Measurements from ENCODE around the gene C11orf42. TPM values are rescaled to one million over a fixed set of nuclear protein-coding genes. Genes with fewer than 3 reads are reported as not detected.

C11orf42 gene
- total RNA-seq, 1 donor from 2014 or later, result not detected

DNA sequence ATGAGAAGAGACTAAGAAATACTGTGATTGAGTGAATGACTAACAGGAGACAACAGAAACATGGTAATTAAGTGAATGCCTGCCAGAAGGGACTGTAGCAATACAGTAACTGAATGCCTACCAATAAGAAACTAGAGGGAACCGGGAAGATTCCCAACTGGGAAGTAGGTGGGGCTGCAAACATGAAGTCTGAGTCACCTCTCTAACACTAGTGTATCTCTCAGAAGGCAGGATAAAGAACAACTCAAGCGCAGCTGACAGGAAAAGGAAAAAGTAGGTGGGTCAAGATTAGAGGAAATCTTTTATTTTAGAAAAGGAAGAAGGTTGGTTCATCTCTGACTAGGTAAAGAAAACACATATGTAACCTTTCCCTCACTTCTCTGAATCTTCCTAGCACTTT, 14.0 kb downstream of the C11orf42 start:
- H3K27ac Mint-ChIP-seq (ENCODE audit: unreplicated experiment), result no peak overlapping the region
- TF ChIP-seq, protein P1, sequence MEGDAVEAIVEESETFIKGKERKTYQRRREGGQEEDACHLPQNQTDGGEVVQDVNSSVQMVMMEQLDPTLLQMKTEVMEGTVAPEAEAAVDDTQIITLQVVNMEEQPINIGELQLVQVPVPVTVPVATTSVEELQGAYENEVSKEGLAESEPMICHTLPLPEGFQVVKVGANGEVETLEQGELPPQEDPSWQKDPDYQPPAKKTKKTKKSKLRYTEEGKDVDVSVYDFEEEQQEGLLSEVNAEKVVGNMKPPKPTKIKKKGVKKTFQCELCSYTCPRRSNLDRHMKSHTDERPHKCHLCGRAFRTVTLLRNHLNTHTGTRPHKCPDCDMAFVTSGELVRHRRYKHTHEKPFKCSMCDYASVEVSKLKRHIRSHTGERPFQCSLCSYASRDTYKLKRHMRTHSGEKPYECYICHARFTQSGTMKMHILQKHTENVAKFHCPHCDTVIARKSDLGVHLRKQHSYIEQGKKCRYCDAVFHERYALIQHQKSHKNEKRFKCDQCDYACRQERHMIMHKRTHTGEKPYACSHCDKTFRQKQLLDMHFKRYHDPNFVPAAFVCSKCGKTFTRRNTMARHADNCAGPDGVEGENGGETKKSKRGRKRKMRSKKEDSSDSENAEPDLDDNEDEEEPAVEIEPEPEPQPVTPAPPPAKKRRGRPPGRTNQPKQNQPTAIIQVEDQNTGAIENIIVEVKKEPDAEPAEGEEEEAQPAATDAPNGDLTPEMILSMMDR (conservative IDR thresholded peaks at IDR 0.05), result no peak

DNA sequence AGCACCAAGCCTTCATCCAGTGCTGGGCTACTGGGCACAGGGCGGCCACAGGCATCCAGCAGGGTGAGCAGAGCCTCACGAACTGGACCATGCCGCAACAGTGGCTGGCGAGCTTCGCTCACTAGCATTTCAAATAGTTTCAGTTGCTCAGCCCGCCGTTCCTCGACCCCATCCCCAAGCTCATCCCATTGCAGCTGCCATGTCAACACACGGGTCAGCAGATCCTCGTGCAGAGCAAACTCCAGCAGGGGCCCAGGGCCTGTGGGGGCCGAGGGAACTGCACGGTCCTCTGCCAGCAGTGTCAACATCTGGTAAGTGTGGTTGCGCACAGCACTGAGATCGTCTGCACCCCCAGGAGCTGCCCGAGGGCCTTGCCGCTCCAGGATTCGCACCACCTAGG, 18.5 kb downstream of the C11orf42 start:
- Mint-ChIP-seq H3K4me1 (no peaks in the 10 kb centered on the region), H3K9me3 (no peaks in the 10 kb centered on the region), H3K4me3 (no peak overlapping the region), H3K36me3 (ENCODE audit: low read depth) (peaks cover 2% of the 10 kb centered on the region), H3K27ac (ENCODE audit: unreplicated experiment) (no peak overlapping the region), H3K27me3 (ENCODE audit: low read depth) (no peaks in the 10 kb centered on the region)
- DNase-seq (ENCODE audit: low read depth, low spot score), result no peak
- TF ChIP-seq, protein P1 (conservative IDR thresholded peaks at IDR 0.05), result no peak

More for the DNA sequence above, 14.0 kb downstream of the C11orf42 start:
- no peak overlapping the region for H3K4me3 Mint-ChIP-seq
- no peak for DNase-seq (ENCODE audit: low read depth, low spot score)
- peaks cover 3% of the 10 kb centered on the region for H3K36me3 Mint-ChIP-seq (ENCODE audit: low read depth)
- no peaks in the 10 kb centered on the region for H3K4me1 Mint-ChIP-seq
- H3K27me3 Mint-ChIP-seq (ENCODE audit: low read depth), result no peaks in the 10 kb centered on the region
- no peaks in the 10 kb centered on the region for H3K9me3 Mint-ChIP-seq

DNA sequence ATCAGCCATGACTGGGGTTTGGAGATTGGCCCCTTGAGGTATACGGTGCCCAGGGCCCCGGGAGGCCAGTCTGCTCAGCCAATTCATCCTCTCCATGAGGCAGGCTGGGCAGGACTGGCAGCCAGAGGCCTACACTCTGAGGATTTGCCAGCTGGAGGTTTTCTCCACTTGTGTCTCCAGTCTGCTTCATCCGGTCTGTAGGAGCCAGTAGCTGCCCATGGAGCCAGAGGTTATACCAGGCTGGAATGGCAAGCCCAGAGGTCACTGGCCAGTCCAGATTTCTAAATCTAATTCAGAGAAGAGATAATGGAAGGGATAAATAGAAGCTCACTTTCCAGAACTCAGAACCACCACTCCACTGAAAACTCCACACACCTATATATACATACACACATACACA, 19.1 kb downstream of the C11orf42 start:
- no peak overlapping the region for H3K4me3 Mint-ChIP-seq
- TF ChIP-seq, protein P1 (conservative IDR thresholded peaks at IDR 0.05), result no peak
- no peaks in the 10 kb centered on the region for H3K4me1 Mint-ChIP-seq
- H3K27me3 Mint-ChIP-seq (ENCODE audit: low read depth), result no peaks in the 10 kb centered on the region
- no peak for DNase-seq (ENCODE audit: low read depth, low spot score)
- no peak overlapping the region for H3K27ac Mint-ChIP-seq (ENCODE audit: unreplicated experiment)
- no peaks in the 10 kb centered on the region for H3K9me3 Mint-ChIP-seq
- H3K36me3 Mint-ChIP-seq (ENCODE audit: low read depth), result peaks cover 2% of the 10 kb centered on the region

DNA sequence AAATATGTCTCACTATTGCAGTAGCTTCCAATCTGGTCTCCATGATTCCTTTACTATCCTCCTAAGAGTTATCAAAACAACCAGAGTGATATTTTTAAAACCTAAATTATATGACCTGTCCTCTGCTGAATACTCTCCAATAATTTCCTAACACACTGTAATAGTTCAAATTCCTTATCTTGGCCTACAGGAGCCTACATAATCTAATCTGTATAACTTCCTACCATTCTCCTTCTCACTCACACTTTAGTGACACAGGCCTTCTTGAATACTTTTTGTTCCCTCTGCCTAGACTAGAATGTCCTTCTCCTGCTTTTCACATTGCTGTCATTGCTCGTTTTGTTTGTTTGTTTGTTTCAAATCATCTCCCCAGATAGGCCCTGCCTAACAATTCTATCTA, 19.7 kb downstream of the C11orf42 start:
- H3K4me3 Mint-ChIP-seq, result no peak overlapping the region
- DNase-seq (ENCODE audit: low read depth, low spot score), result no peak
- H3K27me3 Mint-ChIP-seq (ENCODE audit: low read depth), result no peaks in the 10 kb centered on the region
- peaks cover 2% of the 10 kb centered on the region for H3K36me3 Mint-ChIP-seq (ENCODE audit: low read depth)
- TF ChIP-seq, protein P1 (conservative IDR thresholded peaks at IDR 0.05), result no peak
- H3K4me1 Mint-ChIP-seq, result no peaks in the 10 kb centered on the region
- H3K9me3 Mint-ChIP-seq, result no peaks in the 10 kb centered on the region
- H3K27ac Mint-ChIP-seq (ENCODE audit: unreplicated experiment), result no peak overlapping the region

DNA sequence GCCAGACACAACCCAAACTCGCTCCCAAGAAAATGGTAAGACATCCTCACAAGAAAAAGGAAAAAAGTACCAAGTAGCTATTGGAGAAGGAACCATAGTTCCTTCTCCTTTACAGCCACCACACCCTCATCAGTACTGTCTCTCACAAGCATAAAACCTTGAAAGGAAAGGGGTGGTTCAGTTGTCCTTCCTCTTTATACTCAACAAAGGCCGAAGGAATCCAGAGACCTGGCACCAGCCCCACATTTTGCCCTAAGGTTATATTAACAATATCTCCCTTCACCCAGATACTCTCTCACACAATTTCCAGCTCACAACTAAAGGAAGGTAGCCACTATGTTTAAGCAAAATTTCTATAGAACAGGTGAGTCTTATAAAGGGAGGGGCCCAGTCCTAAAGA, 20.5 kb downstream of the C11orf42 start:
- TF ChIP-seq, protein P1 (conservative IDR thresholded peaks at IDR 0.05), result no peak
- Mint-ChIP-seq H3K27me3 (ENCODE audit: low read depth) (no peaks in the 10 kb centered on the region), H3K27ac (ENCODE audit: unreplicated experiment) (no peak overlapping the region), H3K4me1 (peaks cover 1% of the 10 kb centered on the region), H3K4me3 (no peak overlapping the region), H3K9me3 (no peaks in the 10 kb centered on the region), H3K36me3 (ENCODE audit: low read depth) (peaks cover 2% of the 10 kb centered on the region)
- DNase-seq (ENCODE audit: low read depth, low spot score), result no peak

DNA sequence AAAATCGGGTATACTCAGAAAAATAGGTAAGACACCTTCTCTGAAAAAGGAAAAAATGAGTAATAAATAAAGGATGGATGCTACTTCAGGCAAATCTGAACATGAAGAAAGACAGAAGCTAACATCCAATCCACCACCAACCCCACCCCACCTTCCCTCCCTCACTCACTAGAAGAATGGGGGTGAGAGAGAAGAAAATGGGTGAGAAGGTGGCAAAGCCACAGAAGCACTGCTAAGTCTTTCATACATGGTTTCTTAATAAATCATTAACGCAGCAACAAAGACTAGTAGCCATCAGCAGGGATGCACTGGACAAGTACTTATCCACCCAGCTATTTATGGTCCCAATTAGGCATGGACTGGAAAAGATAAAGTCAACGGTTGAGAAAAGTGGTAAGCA, 23.2 kb downstream of the C11orf42 start:
- Mint-ChIP-seq H3K27ac (ENCODE audit: unreplicated experiment) (no peak overlapping the region), H3K4me1 (peaks cover 9% of the 10 kb centered on the region), H3K36me3 (ENCODE audit: low read depth) (peaks cover 2% of the 10 kb centered on the region), H3K27me3 (ENCODE audit: low read depth) (no peaks in the 10 kb centered on the region), H3K9me3 (no peaks in the 10 kb centered on the region), H3K4me3 (no peak overlapping the region)
- no peak for DNase-seq (ENCODE audit: low read depth, low spot score)
- TF ChIP-seq, protein P1 (conservative IDR thresholded peaks at IDR 0.05), result no peak
